Esophagus squamous epithelium (tissue), 5 donors: ENCODE data around the gene SLC24A5. TPM values are rescaled to one million over a fixed set of nuclear protein-coding genes. Genes with fewer than 3 reads are reported as not detected.

Source experiments
- DNase-seq: peaks from one replicate; lab custom pipeline; 2025; lab: John Stamatoyannopoulos, UW
- H3K27ac ChIP-seq, 4 donors: fragments of 200-600 bp; sonication (generic); one replicate each; pipeline ENCODE4 v1.5.1; 2016 to 2019; ENCODE audit warnings: mild to moderate bottlenecking in 1 of 4
- H3K27me3 ChIP-seq, 4 donors: fragments of 200-600 bp; sonication (generic); 1 replicate in 3 of 4; 2 replicates in 1 of 4; pipeline versions ENCODE4 v1.5.1 to v1.6.0; 2017 to 2021; ENCODE audit warnings: antibody characterized with exemption in 1 of 4
- H3K36me3 ChIP-seq, 3 donors: fragments of 200-600 bp; sonication (generic); one replicate each; pipeline ENCODE4 v1.5.1; 2016 to 2019
- H3K4me1 ChIP-seq, 3 donors: fragments of 200-600 bp; sonication (generic); one replicate each; pipeline ENCODE4 v1.5.1; 2017 to 2019
- H3K4me3 ChIP-seq, 4 donors: fragments of 200-600 bp; sonication (generic); 1 replicate in 3 of 4; 2 replicates in 1 of 4; pipeline ENCODE4 v1.5.1; 2016 to 2019; ENCODE audit warnings: mild to moderate bottlenecking in 2 of 4, moderate library complexity in 1 of 4
- H3K9me3 ChIP-seq, 3 donors: fragments of 200-600 bp; sonication (generic); one replicate each; pipeline ENCODE4 v1.5.1; 2016 to 2019
- CTCF ChIP-seq, 6 experiments: fragments of 450-650 bp in 4 of 6; fragments of 200-600 bp in 2 of 6; sonication (generic) in 2 of 6; IDR thresholded peaks; one replicate each; pipeline ENCODE4 v1.5.1; 2016 to 2019; ENCODE audit warnings: antibody characterized with exemption in 6 of 6, mild to moderate bottlenecking in 4 of 6, moderate library complexity in 4 of 6
- POLR2A ChIP-seq, 4 donors: fragments of 450-650 bp; IDR thresholded peaks; one replicate each; pipeline ENCODE4 v1.6.1; 2017; ENCODE audit warnings: antibody characterized with exemption in 4 of 4, mild to moderate bottlenecking in 4 of 4, moderate library complexity in 3 of 4
- WGBS, 2 donors: methylation state at CpG; one replicate each; pipeline ENCODE4 v1.1.5; 2018; 5-methylcytosine and 5-hydroxymethylcytosine counted together
- intact Hi-C: fragments of 100-400 bp; cut with DNase I; formaldehyde crosslinking; loops from one replicate; pipeline ENCODE4 v1.15.0; 2022
- total RNA-seq, 4 donors: library from RNA; depleted of rRNA; stranded (reverse); fragments of >200 nt; gene quantifications; one replicate each; pipeline ENCODE4 v1.1.0, GENCODE V29; 2016
- donor health status: DM: yes; HTN: yes; CAD: no.

SLC24A5 gene
- total RNA-seq, 4 donors from 2014 or later = not detected

GRCh38 chr15:48084759-48085590, 35.8 kb upstream of the SLC24A5 start:
- no peak overlapping the region for H3K4me3 ChIP-seq
- H3K36me3 ChIP-seq = no peaks in the 10 kb centered on the region
- TF ChIP-seq CTCF (IDR thresholded peaks at IDR 0.05) = peak in 1 of 6 experiments; percentile 28
- TF ChIP-seq POLR2A (IDR thresholded peaks at IDR 0.05) = no peak
- H3K4me1 ChIP-seq = no peaks in the 10 kb centered on the region
- peaks cover 0 to 9% (median 0%) of the 10 kb centered on the region in 4 donors for H3K27me3 ChIP-seq
- WGBS, 2 donors = 60 to 68% methylated on average over 6 of the region's 6 CpGs
- H3K27ac ChIP-seq = no peak overlapping the region
- intact Hi-C loops = no loop called here
- H3K9me3 ChIP-seq = no peaks in the 10 kb centered on the region
- DNase-seq = no peak

- WGBS, 2 donors = 83 to 91% methylated on average over 6 of the region's 6 CpGs
- TF ChIP-seq CTCF (IDR thresholded peaks at IDR 0.05) (no peak), POLR2A (IDR thresholded peaks at IDR 0.05) (no peak)
- Histone ChIP-seq H3K4me1 (no peaks in the 10 kb centered on the region), H3K27ac (no peak overlapping the region), H3K27me3 (peaks cover 0 to 13% (median 0%) of the 10 kb centered on the region in 4 donors), H3K36me3 (no peaks in the 10 kb centered on the region), H3K4me3 (no peak overlapping the region), H3K9me3 (no peaks in the 10 kb centered on the region)
- DNase-seq = no peak
- intact Hi-C loops = no loop called here
Observed at GRCh38 chr15:48085591-48085930, 35.2 kb upstream of the SLC24A5 start.

GRCh38 chr15:48086133-48086532, 34.7 kb upstream of the SLC24A5 start:
- Histone ChIP-seq H3K4me1 (no peaks in the 10 kb centered on the region), H3K27ac (no peak overlapping the region), H3K4me3 (no peak overlapping the region), H3K36me3 (no peaks in the 10 kb centered on the region), H3K27me3 (peaks cover 0 to 13% (median 0%) of the 10 kb centered on the region in 4 donors), H3K9me3 (no peaks in the 10 kb centered on the region)
- 36 to 60% methylated on average over 5 of the region's 5 CpGs for WGBS, 2 donors
- intact Hi-C loops = no loop called here
- no peak for DNase-seq
- TF ChIP-seq CTCF (IDR thresholded peaks at IDR 0.05) (no peak), POLR2A (IDR thresholded peaks at IDR 0.05) (no peak)

- H3K4me3 ChIP-seq = no peak overlapping the region
- H3K4me1 ChIP-seq = no peaks in the 10 kb centered on the region
- peaks cover 0 to 13% (median 0%) of the 10 kb centered on the region in 4 donors for H3K27me3 ChIP-seq
- 40 to 46% methylated on average over 5 of the region's 5 CpGs for WGBS, 2 donors
- no peak overlapping the region for H3K27ac ChIP-seq
- no peaks in the 10 kb centered on the region for H3K36me3 ChIP-seq
- DNase-seq = no peak
- no peaks in the 10 kb centered on the region for H3K9me3 ChIP-seq
- TF ChIP-seq CTCF (IDR thresholded peaks at IDR 0.05) (no peak), POLR2A (IDR thresholded peaks at IDR 0.05) (no peak)
- intact Hi-C loops = no loop called here
Observed at GRCh38 chr15:48086576-48086975, 34.2 kb upstream of the SLC24A5 start.

- Histone ChIP-seq H3K27me3 (peaks cover 0 to 13% (median 0%) of the 10 kb centered on the region in 4 donors), H3K4me1 (no peaks in the 10 kb centered on the region), H3K36me3 (no peaks in the 10 kb centered on the region), H3K9me3 (no peaks in the 10 kb centered on the region), H3K27ac (no peak overlapping the region), H3K4me3 (no peak overlapping the region)
- intact Hi-C loops = no loop called here
- WGBS, 2 donors = 78 to 82% methylated on average over 3 of the region's 3 CpGs
- DNase-seq = no peak
- TF ChIP-seq POLR2A (IDR thresholded peaks at IDR 0.05) (no peak), CTCF (IDR thresholded peaks at IDR 0.05) (no peak)
Observed at GRCh38 chr15:48087844-48088243, 32.9 kb upstream of the SLC24A5 start.
